Placental epithelial cell (primary cell): ENCODE measurements around the gene LCAT. TPM values are rescaled to one million over a fixed set of nuclear protein-coding genes. Genes with fewer than 3 reads are reported as not detected.

ENCODE experiments used
- total RNA-seq: library from RNA; depleted of rRNA; stranded (reverse); fragments of >200 nt; gene quantifications from 2 replicates; pipeline ENCODE4 v1.2.3, GENCODE V29; 2012

LCAT gene
- 15.7 and 17.6 TPM in 2 replicates for total RNA-seq

GRCh38 chr16:67943619-67944504 lies at the start of gene LCAT:
LCAT (minus strand) TSS chr16:67944120; CDS start chr16:67944101, 19 bp downstream.

GRCh38 chr16:67979955-67980678 lies 36.2 kb upstream of the LCAT start, which contains the start of gene DPEP3:
DPEP3 (minus strand) TSS chr16:67980499; CDS start chr16:67980380, 119 bp downstream.

GRCh38 chr16:67968400-67969253 lies 24.7 kb upstream of the LCAT start, which contains the start of gene SLC12A4:
SLC12A4 (minus strand) TSS chr16:67968637; CDS start chr16:67968553, 84 bp downstream.

GRCh38 chr16:67936124-67936879 lies 7.6 kb downstream of the LCAT start, which contains the start of gene PSMB10:
PSMB10 (minus strand) TSS chr16:67936850; CDS start chr16:67936749, 101 bp downstream.

GRCh38 chr16:67931712-67932461 lies 12.0 kb downstream of the LCAT start, which contains the start of gene CTRL:
CTRL (minus strand) TSS chr16:67931862; CDS start chr16:67931852, 10 bp downstream.

GRCh38 chr16:67892899-67893742 lies 50.8 kb downstream of the LCAT start, which contains the start of gene PSKH1:
PSKH1 (plus strand) TSS chr16:67893254; CDS start chr16:67908750, 15,496 bp downstream.

Other genes with a start within 250 kb of the LCAT start
- gene GFOD2, start 224.8 kb downstream of the LCAT start, total RNA-seq, result 17.0 and 18.1 TPM in 2 replicates
- 4.6 and 6.3 TPM in 2 replicates for gene RANBP10, start 137.6 kb downstream of the LCAT start, total RNA-seq
- 0.11 and 1.2 TPM in 2 replicates for gene TSNAXIP1, start 137.2 kb downstream of the LCAT start, total RNA-seq
- gene THAP11, start 101.8 kb downstream of the LCAT start, total RNA-seq, result 23.9 and 33.0 TPM in 2 replicates
- gene NUTF2, start 97.2 kb downstream of the LCAT start, total RNA-seq, result 282 and 381 TPM in 2 replicates
- gene CENPT, start 96.4 kb downstream of the LCAT start, total RNA-seq, result 66.3 and 117 TPM in 2 replicates
- 69.5 and 70.3 TPM in 2 replicates for gene EDC4, start 71.1 kb downstream of the LCAT start, total RNA-seq
- gene NRN1L, start 59.2 kb downstream of the LCAT start, total RNA-seq, result 0.54 and 0.79 TPM in 2 replicates
- gene PSKH1, start 50.9 kb downstream of the LCAT start, total RNA-seq, result 18.5 and 21.7 TPM in 2 replicates
- 0.65 and 0.79 TPM in 2 replicates for gene CTRL, start 12.3 kb downstream of the LCAT start, total RNA-seq
- 22.9 and 23.2 TPM in 2 replicates for gene PSMB10, start 7.3 kb downstream of the LCAT start, total RNA-seq
- 121 and 147 TPM in 2 replicates for gene SLC12A4, start 24.5 kb upstream of the LCAT start, total RNA-seq
- not detected in 2 replicates for gene DPEP3, start 36.4 kb upstream of the LCAT start, total RNA-seq
- not detected in 2 replicates for gene DPEP2, start 55.4 kb upstream of the LCAT start, total RNA-seq
- not detected in 2 replicates for gene DPEP2NB, start 71.8 kb upstream of the LCAT start, total RNA-seq
- gene DDX28, start 79.1 kb upstream of the LCAT start, total RNA-seq, result 10.2 and 11.7 TPM in 2 replicates
- gene DUS2, start 79.2 kb upstream of the LCAT start, total RNA-seq, result 15.7 and 22.2 TPM in 2 replicates
- gene NFATC3, start 141.2 kb upstream of the LCAT start, total RNA-seq, result 31.8 and 37.1 TPM in 2 replicates